ENCODE data around the gene ME2. TPM values are rescaled to one million over a fixed set of nuclear protein-coding genes. Genes with fewer than 3 reads are reported as not detected.

Gene ME2
- total and polyA plus RNA-seq, 2 donors (not counting 3 experiments of a cell fraction or from before 2014, with no cell fraction given), result 28.6 to 42.4 TPM

GRCh38 chr18:50981381-50981780 lies 102.5 kb downstream of the ME2 start:
- dilution Hi-C loops (cut with MboI; ENCODE audit: extremely low pct_ligation_motif_present, low sequenced_read_pairs), result no loop called here
- no peak for TF ChIP-seq POLR2A (IDR thresholded peaks at IDR 0.05; ENCODE audit: low read depth, low read length)
- no peak for TF ChIP-seq CTCF (IDR thresholded peaks at IDR 0.05; ENCODE audit: extremely low read depth in 1 of 2, insufficient read depth in 1 of 2, low read depth in 1 of 2, low read length in 2 of 2)
- TF ChIP-seq FOS (IDR thresholded peaks at IDR 0.05; ENCODE audit: borderline replicate concordance, insufficient read depth, low read length), result no peak
- TF ChIP-seq MAX (IDR thresholded peaks at IDR 0.05; ENCODE audit: insufficient read depth, insufficient read length), result no peak
- no peak for TF ChIP-seq JUN (IDR thresholded peaks at IDR 0.05; ENCODE audit: borderline replicate concordance, insufficient read depth, insufficient read length, low read depth)
- TF ChIP-seq GATA2 (IDR thresholded peaks at IDR 0.05; ENCODE audit: insufficient read depth, insufficient read length, low read depth, low read length), result no peak
- TF ChIP-seq MYC (IDR thresholded peaks at IDR 0.05; ENCODE audit: low read depth, low read length), result no peak
- TF ChIP-seq EZH2 (IDR thresholded peaks at IDR 0.05; ENCODE audit: borderline replicate concordance, low read depth, low read length, severe bottlenecking), result no peak
- no peak for TF ChIP-seq POLR2AphosphoS5 (IDR thresholded peaks at IDR 0.05; ENCODE audit: insufficient read depth, low read depth, low read length)
- CTCF ChIA-PET, result no interaction called here
- Histone ChIP-seq H3K4me1 (ENCODE audit: control insufficient read depth, extremely low read depth, insufficient read depth, low read length) (no peaks in the 10 kb centered on the region), H3K27me3 (ENCODE audit: control insufficient read depth in 2 of 2, insufficient read depth in 2 of 2, low read length in 2 of 2) (no peaks in the 10 kb centered on the region), H3K4me3 (replicated peaks in 1 of 3; ENCODE audit: insufficient read depth in 1 of 3, low read depth in 1 of 3, low read length in 3 of 3) (no peak overlapping the region), H3K36me3 (ENCODE audit: control insufficient read depth in 2 of 2, extremely low read depth in 1 of 2, insufficient read depth in 2 of 2, low read length in 2 of 2) (peaks cover 0 to 2% of the 10 kb centered on the region in 2 experiments), H2AFZ (ENCODE audit: low read depth, low read length) (no peak overlapping the region), H3K9ac (replicated peaks; ENCODE audit: extremely low read depth, insufficient read depth, low read length) (no peak overlapping the region), H3K4me2 (ENCODE audit: insufficient read depth, low read length) (no peak overlapping the region), H3K9me3 (replicated peaks; ENCODE audit: control insufficient read depth, insufficient read depth, low read length) (no peaks in the 10 kb centered on the region), H4K20me1 (replicated peaks; ENCODE audit: control insufficient read depth, extremely low read depth, insufficient read depth, low read length) (no peaks in the 10 kb centered on the region), H3K9me1 (replicated peaks; ENCODE audit: control insufficient read depth, extremely low read depth, insufficient read depth, low read length) (no peaks in the 10 kb centered on the region), H3K79me2 (ENCODE audit: control insufficient read depth, insufficient read depth, low read length) (no peaks in the 10 kb centered on the region), H3K27ac (ENCODE audit: insufficient read depth, low read depth, low read length) (no peak overlapping the region)
- intact Hi-C loops (cut with micrococcal nuclease), result no loop called here
- no TSS peak for BruUV-seq (replicated peaks)
- POLR2A ChIA-PET, result no interaction called here
- FAIRE-seq, result no peak
- no peak for DNase-seq (ENCODE audit: low read depth, low spot score)

Measured in endothelial cell of umbilical vein (primary cell).